Loucy (cell line): ENCODE measurements around the gene USP17L20.
"Not testable (repeated sequence)": the region's sequence is repeated elsewhere in the genome, so short reads cannot be mapped to it uniquely, and the experiment has no call there.

ENCODE experiments used
- H2AFZ ChIP-seq: fragments of 200-600 bp; sonication (generic); 2 replicates; pipeline ENCODE4 v1.6.0; 2016; ENCODE audit warnings: antibody characterized with exemption, mild to moderate bottlenecking, low read length, moderate library complexity
- H3F3A ChIP-seq: fragments of 200-600 bp; 2 replicates; pipeline ENCODE4 v1.6.0; 2016; ENCODE audit warnings: antibody characterized with exemption, low read depth, mild to moderate bottlenecking
- H3K27me3 ChIP-seq: fragments of 200-600 bp; sonication (generic); 2 replicates; pipeline ENCODE4 v1.6.1; 2014; ENCODE audit warnings: low read length, mild to moderate bottlenecking; ENCODE audit not compliant: insufficient read depth, poor library complexity, severe bottlenecking
- H3K36me3 ChIP-seq: fragments of 200-600 bp; sonication (generic); 2 replicates; pipeline ENCODE4 v1.6.1; 2016; ENCODE audit warnings: low read length; ENCODE audit not compliant: insufficient read depth
- H3K4me1 ChIP-seq: fragments of 200-600 bp; sonication (generic); 2 replicates; pipeline ENCODE4 v1.5.1; 2014; ENCODE audit warnings: low read length, mild to moderate bottlenecking; ENCODE audit not compliant: insufficient read depth, poor library complexity, severe bottlenecking
- H3K4me2 ChIP-seq: fragments of 200-600 bp; sonication (generic); 2 replicates; pipeline ENCODE4 v1.6.0; 2014; ENCODE audit warnings: antibody characterized with exemption, low read length, low read depth, mild to moderate bottlenecking; ENCODE audit not compliant: poor library complexity, severe bottlenecking
- H3K4me3 ChIP-seq: fragments of 200-600 bp; sonication (generic); 2 replicates; pipeline ENCODE4 v1.5.1; 2014; ENCODE audit warnings: low read length, mild to moderate bottlenecking, mixed read lengths; ENCODE audit not compliant: poor library complexity, severe bottlenecking
- H3K79me2 ChIP-seq: fragments of 200-600 bp; sonication (generic); 2 replicates; pipeline ENCODE4 v1.6.1; 2014; ENCODE audit warnings: low read length; ENCODE audit not compliant: insufficient read depth
- H3K9ac ChIP-seq: fragments of 200-600 bp; sonication (generic); 2 replicates; pipeline ENCODE4 v1.6.0; 2014; ENCODE audit warnings: mild to moderate bottlenecking, low read depth, low read length, moderate library complexity; ENCODE audit not compliant: poor library complexity, severe bottlenecking
- H3K9me2 ChIP-seq: fragments of 200-600 bp; sonication (generic); replicated peaks from 2 replicates; pipeline ENCODE4 v1.6.1; 2016; ENCODE audit warnings: low read depth, low read length, mixed read lengths
- H3K9me3 ChIP-seq: fragments of 200-600 bp; sonication (generic); 2 replicates; pipeline ENCODE4 v1.6.1; 2014; ENCODE audit warnings: mild to moderate bottlenecking, antibody characterized with exemption, low read length, low read depth; ENCODE audit not compliant: insufficient read depth
- H4K20me1 ChIP-seq: fragments of 200-600 bp; sonication (generic); 2 replicates; pipeline ENCODE4 v1.6.0; 2014; ENCODE audit warnings: antibody characterized with exemption, low read length, mild to moderate bottlenecking; ENCODE audit not compliant: insufficient read depth, poor library complexity, severe bottlenecking

USP17L20 gene

DNA sequence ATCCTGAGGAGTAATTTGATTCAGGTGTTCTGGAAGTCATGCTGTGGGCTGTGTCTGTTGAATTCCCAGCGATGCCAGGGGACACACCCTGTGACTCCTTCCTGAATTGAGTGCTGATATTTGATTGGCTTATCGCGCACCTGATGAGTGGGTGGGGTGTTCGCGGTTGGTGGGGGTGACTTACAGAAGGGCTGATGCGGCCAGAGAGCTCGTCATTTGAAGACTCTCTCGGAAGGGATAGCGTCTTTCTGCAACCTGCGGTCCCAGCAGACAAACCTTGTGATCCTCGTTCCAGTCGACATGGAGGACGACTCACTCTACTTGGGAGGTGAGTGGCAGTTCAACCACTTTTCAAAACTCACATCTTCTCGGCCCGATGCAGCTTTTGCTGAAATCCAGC is 23.8 kb upstream of the USP17L20 start, which contains the start of gene USP17L15:
Gene USP17L15, plus strand, starts transcription at position 301 of the 400 bp plus-strand sequence. Its CDS starts 0 bp downstream, at position 301.
- H3K27me3 ChIP-seq, H3F3A ChIP-seq, H3K4me2 ChIP-seq, H3K4me3 ChIP-seq, H3K9me2 ChIP-seq, H3K4me1 ChIP-seq, H3K79me2 ChIP-seq, H2AFZ ChIP-seq, H3K9me3 ChIP-seq, H3K36me3 ChIP-seq, H3K9ac ChIP-seq, H4K20me1 ChIP-seq: not testable (repeated sequence)

DNA sequence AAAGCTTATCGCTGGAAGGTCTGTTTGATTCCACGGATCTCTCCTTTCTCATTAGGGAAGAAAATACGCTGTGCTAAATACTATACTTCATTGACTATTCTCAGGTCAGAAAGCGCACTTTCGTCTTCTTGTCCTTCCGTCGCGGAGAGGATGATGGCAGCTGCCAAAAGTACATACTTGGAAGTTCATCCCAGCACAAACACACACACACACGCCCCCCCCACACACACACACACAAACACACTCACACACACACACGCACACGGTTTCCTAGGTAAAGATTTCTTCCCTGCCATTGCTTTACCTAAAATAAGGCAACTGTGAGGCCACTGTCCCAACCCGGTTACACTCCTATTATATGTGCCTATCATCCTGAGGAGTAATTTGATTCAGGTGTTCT is 19.5 kb upstream of the USP17L20 start:
- not testable (repeated sequence) for H3K9me3 ChIP-seq, H3K9ac ChIP-seq, H3K79me2 ChIP-seq, H3K27me3 ChIP-seq, H2AFZ ChIP-seq, H3K9me2 ChIP-seq, H4K20me1 ChIP-seq, H3K4me1 ChIP-seq, H3K4me2 ChIP-seq, H3K36me3 ChIP-seq, H3K4me3 ChIP-seq, H3F3A ChIP-seq

- not testable (repeated sequence) for H3K4me3 ChIP-seq, H2AFZ ChIP-seq, H3K9me2 ChIP-seq, H4K20me1 ChIP-seq, H3K27me3 ChIP-seq, H3K36me3 ChIP-seq, H3K4me1 ChIP-seq, H3K4me2 ChIP-seq, H3K9ac ChIP-seq, H3F3A ChIP-seq, H3K9me3 ChIP-seq, H3K79me2 ChIP-seq
Observed at GRCh38 chr4:9243579-9243978, 14.3 kb upstream of the USP17L20 start, which contains the start of gene USP17L17. USP17L17 (plus strand) TSS chr4:9243879; CDS start chr4:9243879, 0 bp downstream.

GRCh38 chr4:9247953-9248680 is 9.8 kb upstream of the USP17L20 start, which contains the start of gene USP17L18:
USP17L18 (plus strand) TSS chr4:9248630; CDS start chr4:9248630, 0 bp downstream.
- H3K4me3 ChIP-seq, H3K79me2 ChIP-seq, H2AFZ ChIP-seq, H3K9me3 ChIP-seq, H4K20me1 ChIP-seq, H3K27me3 ChIP-seq, H3K4me1 ChIP-seq, H3K36me3 ChIP-seq, H3K4me2 ChIP-seq, H3K9ac ChIP-seq, H3F3A ChIP-seq, H3K9me2 ChIP-seq: not testable (repeated sequence)

DNA sequence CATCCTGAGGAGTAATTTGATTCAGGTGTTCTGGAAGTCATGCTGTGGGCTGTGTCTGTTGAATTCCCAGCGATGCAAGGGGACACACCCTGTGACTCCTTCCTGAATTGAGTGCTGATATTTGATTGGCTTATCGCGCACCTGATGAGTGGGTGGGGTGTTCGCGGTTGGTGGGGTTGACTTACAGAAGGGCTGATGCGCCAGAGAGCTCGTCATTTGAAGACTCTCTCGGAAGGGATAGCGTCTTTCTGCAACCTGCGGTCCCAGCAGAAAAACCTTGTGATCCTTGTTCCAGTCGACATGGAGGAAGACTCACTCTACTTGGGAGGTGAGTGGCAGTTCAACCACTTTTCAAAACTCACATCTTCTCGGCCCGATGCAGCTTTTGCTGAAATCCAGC is 4.8 kb upstream of the USP17L20 start, which contains the start of gene USP17L19:
Gene USP17L19, plus strand, starts transcription at position 301 of the 400 bp plus-strand sequence. Its CDS starts 0 bp downstream, at position 301.
- not testable (repeated sequence) for H3K4me2 ChIP-seq, H3F3A ChIP-seq, H4K20me1 ChIP-seq, H3K4me3 ChIP-seq, H3K9me2 ChIP-seq, H3K36me3 ChIP-seq, H3K4me1 ChIP-seq, H3K27me3 ChIP-seq, H3K9me3 ChIP-seq, H2AFZ ChIP-seq, H3K9ac ChIP-seq, H3K79me2 ChIP-seq

DNA sequence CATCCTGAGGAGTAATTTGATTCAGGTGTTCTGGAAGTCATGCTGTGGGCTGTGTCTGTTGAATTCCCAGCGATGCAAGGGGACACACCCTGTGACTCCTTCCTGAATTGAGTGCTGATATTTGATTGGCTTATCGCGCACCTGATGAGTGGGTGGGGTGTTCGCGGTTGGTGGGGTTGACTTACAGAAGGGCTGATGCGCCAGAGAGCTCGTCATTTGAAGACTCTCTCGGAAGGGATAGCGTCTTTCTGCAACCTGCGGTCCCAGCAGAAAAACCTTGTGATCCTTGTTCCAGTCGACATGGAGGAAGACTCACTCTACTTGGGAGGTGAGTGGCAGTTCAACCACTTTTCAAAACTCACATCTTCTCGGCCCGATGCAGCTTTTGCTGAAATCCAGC is 4.6 kb downstream of the USP17L20 start, which contains the start of gene USP17L21:
Gene USP17L21, plus strand, starts transcription at position 301 of the 400 bp plus-strand sequence. Its CDS starts 0 bp downstream, at position 301.
- H3K9me3 ChIP-seq, H4K20me1 ChIP-seq, H3K27me3 ChIP-seq, H3K4me1 ChIP-seq, H3K4me2 ChIP-seq, H3K9ac ChIP-seq, H3F3A ChIP-seq, H2AFZ ChIP-seq, H3K9me2 ChIP-seq, H3K36me3 ChIP-seq, H3K4me3 ChIP-seq, H3K79me2 ChIP-seq: not testable (repeated sequence)

DNA sequence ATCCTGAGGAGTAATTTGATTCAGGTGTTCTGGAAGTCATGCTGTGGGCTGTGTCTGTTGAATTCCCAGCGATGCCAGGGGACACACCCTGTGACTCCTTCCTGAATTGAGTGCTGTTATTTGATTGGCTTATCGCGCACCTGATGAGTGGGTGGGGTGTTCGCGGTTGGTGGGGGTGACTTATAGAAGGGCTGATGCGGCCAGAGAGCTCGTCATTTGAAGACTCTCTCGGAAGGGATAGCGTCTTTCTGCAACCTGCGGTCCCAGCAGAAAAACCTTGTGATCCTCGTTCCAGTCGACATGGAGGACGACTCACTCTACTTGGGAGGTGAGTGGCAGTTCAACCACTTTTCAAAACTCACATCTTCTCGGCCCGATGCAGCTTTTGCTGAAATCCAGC is 9.4 kb downstream of the USP17L20 start, which contains the start of gene USP17L22:
Gene USP17L22, plus strand, starts transcription at position 301 of the 400 bp plus-strand sequence. Its CDS starts 0 bp downstream, at position 301.
- H3K4me1 ChIP-seq, H3K79me2 ChIP-seq, H3K4me2 ChIP-seq, H4K20me1 ChIP-seq, H3K27me3 ChIP-seq, H3K4me3 ChIP-seq, H3K9me3 ChIP-seq, H3K9ac ChIP-seq, H3K36me3 ChIP-seq, H3K9me2 ChIP-seq, H2AFZ ChIP-seq, H3F3A ChIP-seq: not testable (repeated sequence)
